Pancreas (tissue), 10 donors: Measurements from ENCODE around the gene ATRN. TPM values are rescaled to one million over a fixed set of nuclear protein-coding genes. Genes with fewer than 3 reads are reported as not detected.

ENCODE experiments used
- ATAC-seq, 4 donors: fragments of 200-7000 bp; cut with Tn5 transposase; one replicate each; pipeline versions ENCODE4 v1.8.0 to v1.9.1; 2020; ENCODE audit warnings: mild to moderate bottlenecking in 4 of 4, moderate library complexity in 4 of 4
- DNase-seq, 6 donors: peaks; one replicate each; pipeline ENCODE4 v3.0.0-alpha.2; 2020
- FAIRE-seq: peaks from 2 replicates; lab custom pipeline; 2012; peaks lifted over from hg19 to GRCh38; lab: Jason Lieb, UNC
- H3K27ac ChIP-seq, 4 donors: fragments of 200-600 bp; sonication (generic); 1 replicate in 3 of 4; 2 replicates in 1 of 4; pipeline versions ENCODE4 v1.5.0 to v1.8.0; 2020
- H3K27me3 ChIP-seq, 4 donors: fragments of 200-600 bp; one replicate each; pipeline ENCODE4 v1.8.0; 2021
- H3K36me3 ChIP-seq, 3 donors: fragments of 200-600 bp; sonication (generic) in 1 of 3; one replicate each; pipeline versions ENCODE4 v1.5.0 to v1.8.0; 2020 to 2021
- H3K4me1 ChIP-seq, 3 donors: fragments of 200-600 bp; one replicate each; pipeline ENCODE4 v1.8.0; 2021
- H3K4me3 ChIP-seq, 4 donors: fragments of 200-600 bp; sonication (generic) in 2 of 4; one replicate each; pipeline versions ENCODE4 v1.5.0 to v1.8.0; 2020 to 2021
- H3K9me3 ChIP-seq, 4 donors: fragments of 200-600 bp; one replicate each; pipeline ENCODE4 v1.8.0; 2021
- WGBS, 2 donors: extraction: QIAGEN DNeasy Blood & Tissue Kit; methylation state at CpG; one replicate each; pipeline ENCODE4 v1.1.7; 2013; 5-methylcytosine and 5-hydroxymethylcytosine counted together
- intact Hi-C, 3 donors: fragments of 100-400 bp; cut with DNase I; formaldehyde crosslinking; loops; one replicate each; pipeline versions ENCODE4 v1.11.1 to v1.14.2; 2022
- polyA plus RNA-seq, 2 donors: library from polyadenylated mRNA; stranded (reverse); fragments of 200-250 nt; gene quantifications; one replicate each; pipeline ENCODE4 v1.2.3, GENCODE V29; 2013
- total RNA-seq, 6 donors: library from RNA; stranded (reverse); fragmentation: NEBNext Ultra II Directional in 4 of 6; extraction: Animal tissue kit (Norgen Biotek cat#: 25700) in 4 of 6; gene quantifications; one replicate each; pipeline versions ENCODE4 v1.2.1 to v1.2.4, GENCODE V29; 2021 to 2023
- TF ChIP-seq, protein P1 (sequence below), 4 donors: fragments of 200-600 bp; sonication (generic) in 3 of 4; IDR thresholded peaks; one replicate each; pipeline versions ENCODE4 v1.5.0 to v1.8.0; 2021; ENCODE audit warnings: antibody characterized with exemption in 4 of 4
- donor health status: healthy with polysubstance abuse.
- donor health status: DM: no; HTN: no; CAD: no; lungs with moderate emphysema.
- donor health status: DM: no; HTN: no; CAD: no.
- donor health status: control.
- donor health status: control.
- donor health status: Bipolar disorder and iron deficiency.
- donor health status: DM: yes; HTN: yes; CAD: no.
- donor health status: DM: no; HTN: no; CAD: no.
- donor health status: DM: no; HTN: no; CAD: no.
- donor health status: DM: yes; HTN: yes; CAD: no.

The ATRN gene
- total and polyA plus RNA-seq, 8 donors = 3.6 to 30.4 (median 20.6) TPM

DNA sequence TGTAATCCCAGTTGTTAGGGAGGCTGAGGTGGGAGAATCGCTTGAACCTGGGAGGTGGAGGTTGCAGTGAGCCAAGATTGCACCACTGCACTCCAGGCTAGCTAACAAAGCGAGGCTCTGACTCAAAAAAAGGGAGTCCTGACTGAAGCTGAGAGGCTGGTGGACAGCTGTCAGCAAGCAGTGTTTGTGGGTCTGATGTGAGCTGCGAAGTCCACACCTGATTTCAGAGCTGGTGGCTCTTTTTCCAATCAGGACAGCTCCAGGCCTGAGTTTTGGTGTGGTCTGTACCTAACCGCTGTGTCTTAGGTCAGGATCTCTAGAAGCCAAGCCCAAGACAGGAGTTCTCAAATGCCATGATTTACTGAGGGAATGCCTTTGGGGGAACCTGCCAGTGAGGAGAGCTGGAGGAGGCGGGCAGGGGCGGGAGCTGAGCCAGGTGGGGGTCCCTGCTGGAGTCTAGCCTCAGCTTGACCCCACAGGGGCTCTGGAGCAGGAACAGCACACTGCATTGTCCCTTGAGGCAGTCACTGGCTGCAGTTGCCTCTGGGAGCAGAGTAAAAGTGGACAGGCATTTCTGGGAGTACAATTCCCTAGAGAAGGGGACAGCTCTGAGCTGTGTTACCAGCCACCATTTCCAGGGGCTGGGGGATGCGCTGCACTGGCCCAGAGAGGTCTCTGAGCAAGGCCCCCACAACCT, 187.3 kb downstream of the ATRN start:
- Histone ChIP-seq H3K27ac (no peak overlapping the region), H3K27me3 (no peaks in the 10 kb centered on the region), H3K9me3 (no peaks in the 10 kb centered on the region), H3K4me1 (no peaks in the 10 kb centered on the region), H3K36me3 (no peaks in the 10 kb centered on the region), H3K4me3 (no peak overlapping the region)
- WGBS, 2 donors = 88 to 89% methylated on average over 7 of the region's 7 CpGs
- intact Hi-C loops = no loop called here
- FAIRE-seq = no peak
- no peak for DNase-seq
- ATAC-seq = no peak
- TF ChIP-seq, protein P1, sequence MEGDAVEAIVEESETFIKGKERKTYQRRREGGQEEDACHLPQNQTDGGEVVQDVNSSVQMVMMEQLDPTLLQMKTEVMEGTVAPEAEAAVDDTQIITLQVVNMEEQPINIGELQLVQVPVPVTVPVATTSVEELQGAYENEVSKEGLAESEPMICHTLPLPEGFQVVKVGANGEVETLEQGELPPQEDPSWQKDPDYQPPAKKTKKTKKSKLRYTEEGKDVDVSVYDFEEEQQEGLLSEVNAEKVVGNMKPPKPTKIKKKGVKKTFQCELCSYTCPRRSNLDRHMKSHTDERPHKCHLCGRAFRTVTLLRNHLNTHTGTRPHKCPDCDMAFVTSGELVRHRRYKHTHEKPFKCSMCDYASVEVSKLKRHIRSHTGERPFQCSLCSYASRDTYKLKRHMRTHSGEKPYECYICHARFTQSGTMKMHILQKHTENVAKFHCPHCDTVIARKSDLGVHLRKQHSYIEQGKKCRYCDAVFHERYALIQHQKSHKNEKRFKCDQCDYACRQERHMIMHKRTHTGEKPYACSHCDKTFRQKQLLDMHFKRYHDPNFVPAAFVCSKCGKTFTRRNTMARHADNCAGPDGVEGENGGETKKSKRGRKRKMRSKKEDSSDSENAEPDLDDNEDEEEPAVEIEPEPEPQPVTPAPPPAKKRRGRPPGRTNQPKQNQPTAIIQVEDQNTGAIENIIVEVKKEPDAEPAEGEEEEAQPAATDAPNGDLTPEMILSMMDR (IDR thresholded peaks at IDR 0.05) = no peak

DNA sequence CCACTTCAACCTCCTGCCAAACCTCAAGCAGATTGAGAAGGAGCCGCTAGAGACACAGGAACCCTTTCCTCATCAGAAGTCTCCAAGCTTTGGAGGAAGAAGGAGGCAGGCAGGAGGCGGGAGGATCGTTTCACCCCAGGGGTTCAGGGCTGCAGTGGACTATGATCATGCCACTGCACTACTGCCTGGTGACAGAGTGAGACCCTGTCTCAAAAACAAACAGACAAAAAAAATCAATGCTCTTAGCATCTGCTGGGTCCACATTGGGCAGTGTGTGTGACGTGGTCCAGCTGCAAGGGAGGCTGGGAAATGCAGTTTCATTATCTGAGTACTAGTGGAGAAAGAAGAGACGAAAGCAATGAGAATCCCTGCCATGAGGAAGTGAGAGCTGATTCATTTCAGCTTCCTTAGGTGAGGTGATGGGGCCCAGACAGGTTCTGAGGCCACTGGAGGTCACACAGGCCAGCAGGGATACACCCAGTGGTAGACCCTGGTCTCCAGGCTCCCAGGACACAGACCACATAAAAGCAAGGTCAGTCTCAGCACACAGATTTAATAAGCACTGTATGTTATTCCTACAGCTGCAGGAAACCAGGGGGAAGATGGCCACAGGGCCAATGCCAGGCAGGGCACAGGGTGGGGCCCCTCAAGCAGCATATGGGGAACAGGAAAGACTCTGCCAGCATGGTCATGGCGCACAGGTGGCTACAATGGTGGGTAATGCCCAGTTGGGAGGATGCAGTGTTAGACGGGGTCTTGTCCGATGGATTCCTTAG, 188.1 kb downstream of the ATRN start:
- Histone ChIP-seq H3K4me3 (no peak overlapping the region), H3K9me3 (no peaks in the 10 kb centered on the region), H3K27ac (no peak overlapping the region), H3K4me1 (no peaks in the 10 kb centered on the region), H3K36me3 (no peaks in the 10 kb centered on the region), H3K27me3 (no peaks in the 10 kb centered on the region)
- no peak for DNase-seq
- intact Hi-C loops = no loop called here
- WGBS, 2 donors = 64 to 66% methylated on average over 8 of the region's 8 CpGs
- FAIRE-seq = no peak
- no peak for ATAC-seq
- TF ChIP-seq, protein P1 (IDR thresholded peaks at IDR 0.05) = no peak

DNA sequence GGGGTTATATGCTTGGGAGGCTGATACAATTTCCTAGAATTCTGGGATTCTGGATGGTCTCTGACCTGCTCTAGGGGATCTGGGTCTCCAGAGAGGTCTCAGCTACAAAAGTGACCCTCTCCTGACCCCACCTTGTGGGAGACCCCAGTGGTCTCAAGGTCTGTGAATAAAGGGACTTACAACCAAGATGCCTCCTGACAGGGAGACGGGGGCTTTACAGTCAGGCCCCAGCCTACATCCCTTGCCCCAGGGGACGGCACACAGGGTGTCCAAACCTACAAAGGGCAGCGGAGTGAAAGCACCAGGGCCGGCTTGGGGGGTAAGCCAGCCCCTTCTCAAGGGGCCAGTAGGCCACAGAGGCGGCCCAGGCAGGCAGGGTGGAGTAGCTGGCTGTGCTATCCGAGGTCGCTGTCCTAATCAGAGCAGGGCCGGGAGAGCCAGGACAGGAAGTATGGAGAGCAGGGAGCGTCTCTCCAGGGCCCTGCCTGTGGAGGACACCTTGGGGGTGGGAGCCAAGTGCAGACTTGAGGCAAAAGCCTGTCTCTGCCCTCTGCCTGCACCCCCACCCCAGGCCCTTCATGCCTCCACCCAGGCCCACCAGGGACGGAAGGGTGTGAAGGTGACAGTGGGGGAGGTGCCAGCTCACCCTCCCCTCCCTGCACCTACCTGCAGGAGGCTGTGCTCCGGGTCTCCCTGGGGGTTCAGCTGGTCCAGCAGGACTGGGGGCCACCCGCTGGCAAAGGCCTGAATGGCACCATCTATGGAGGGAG, 188.9 kb downstream of the ATRN start:
- WGBS, 2 donors = 62 to 80% methylated on average over 11 to 12 of the region's 12 CpGs
- H3K36me3 ChIP-seq = no peaks in the 10 kb centered on the region
- H3K27me3 ChIP-seq = no peaks in the 10 kb centered on the region
- no peaks in the 10 kb centered on the region for H3K4me1 ChIP-seq
- intact Hi-C loops = no loop called here
- no peaks in the 10 kb centered on the region for H3K9me3 ChIP-seq
- ATAC-seq = no peak
- peak in 1 of 6 donors; percentile 45 for DNase-seq
- TF ChIP-seq, protein P1 (IDR thresholded peaks at IDR 0.05) = no peak
- FAIRE-seq = no peak
- H3K4me3 ChIP-seq = no peak overlapping the region
- no peak overlapping the region for H3K27ac ChIP-seq

DNA sequence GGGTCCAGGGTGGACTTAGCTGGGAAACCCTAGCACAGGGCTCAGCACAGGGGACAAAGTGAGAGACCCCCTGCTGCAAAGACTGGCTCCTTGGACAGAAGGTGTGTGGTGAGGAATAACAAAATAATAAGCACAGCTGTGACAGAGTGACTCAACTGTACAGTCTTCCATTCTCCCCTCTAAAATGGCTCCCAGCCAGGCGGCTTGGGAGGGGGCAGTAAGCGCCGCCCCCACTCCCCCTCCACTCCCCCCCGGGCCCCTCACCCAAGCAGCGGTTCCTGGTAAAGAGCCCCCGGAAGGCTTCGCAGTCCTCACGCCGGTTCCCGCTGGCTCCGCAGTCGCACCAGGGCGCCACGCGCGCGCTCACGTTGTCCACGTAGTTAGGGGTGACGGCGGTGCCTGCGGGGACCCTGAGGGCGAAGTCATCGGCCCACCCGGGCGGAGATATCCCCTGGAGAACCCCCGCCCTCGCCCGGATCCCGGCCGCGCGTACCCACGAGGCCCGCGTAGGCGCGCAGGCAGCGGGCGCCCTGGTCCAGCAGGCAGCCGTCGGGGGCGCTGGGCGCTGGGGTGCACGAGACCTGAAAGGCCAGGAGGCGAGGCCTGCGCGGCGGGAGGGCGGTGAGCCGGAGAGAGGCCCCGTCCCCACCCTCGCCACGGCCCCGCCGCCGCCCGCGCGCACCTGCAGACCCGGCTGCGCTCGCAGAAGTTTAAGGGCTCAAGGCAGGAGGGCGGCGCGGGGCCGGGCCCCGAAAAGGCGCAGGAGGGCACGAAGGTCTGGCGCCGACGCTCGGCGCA, 189.6 kb downstream of the ATRN start:
- FAIRE-seq (no peak), ATAC-seq (no peak), DNase-seq (peak in 2 of 6 donors; percentile 8 to 58)
- WGBS, 2 donors = 3 to 6% methylated on average over 53 to 75 of the region's 75 CpGs
- Histone ChIP-seq H3K27me3 (no peaks in the 10 kb centered on the region), H3K4me1 (no peaks in the 10 kb centered on the region), H3K4me3 (no peak overlapping the region), H3K27ac (no peak overlapping the region), H3K9me3 (no peaks in the 10 kb centered on the region), H3K36me3 (no peaks in the 10 kb centered on the region)
- TF ChIP-seq, protein P1 (IDR thresholded peaks at IDR 0.05) = no peak
- intact Hi-C loops = no loop called here
